GM12892 (cell line): ENCODE results near the gene FANCD2OS.
"Not testable (repeated sequence)": the region's sequence is repeated elsewhere in the genome, so short reads cannot be mapped to it uniquely, and the experiment has no call there.

Experiments
- DNase-seq: peaks from one replicate; pipeline ENCODE4 v3.0.0; 2011; ENCODE audit not compliant: insufficient read length
- FAIRE-seq: peaks from 2 replicates; lab custom pipeline; 2011; peaks lifted over from hg19 to GRCh38; lab: Jason Lieb, UNC
- POLR2A ChIP-seq: IDR thresholded peaks from 2 replicates; pipeline ENCODE4 v1.6.1; 2011; ENCODE audit warnings: low read depth, low read length, control low read depth
- POLR2AphosphoS5 ChIP-seq: IDR thresholded peaks from 2 replicates; pipeline ENCODE4 v1.6.1; 2011; ENCODE audit warnings: low read depth, low read length, control low read depth
- TAF1 ChIP-seq: IDR thresholded peaks from 2 replicates; pipeline ENCODE4 v1.6.1; 2011; ENCODE audit warnings: low read depth, mild to moderate bottlenecking, control low read depth, low read length, borderline replicate concordance

FANCD2OS gene

DNA sequence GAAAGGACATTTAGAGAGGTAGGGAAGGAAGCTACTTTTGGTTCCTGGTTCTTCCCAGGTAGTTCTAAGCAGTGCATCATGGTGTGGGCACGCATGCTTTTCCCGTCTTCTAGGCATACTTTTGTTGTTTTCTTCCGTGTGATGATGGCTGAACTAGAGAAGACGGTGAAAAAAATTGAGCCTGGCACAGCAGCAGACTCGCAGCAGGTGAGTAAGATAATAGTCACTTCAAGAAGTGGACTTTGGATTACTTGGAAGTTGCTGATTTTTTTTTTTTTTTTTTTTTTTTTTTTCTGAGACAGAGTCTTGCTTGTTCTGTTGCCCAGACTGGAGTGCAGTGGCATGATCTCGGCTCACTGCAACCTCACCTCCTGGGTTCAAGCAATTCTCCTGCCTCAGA lies 17.9 kb downstream of the FANCD2OS start:
- no peak for DNase-seq
- FAIRE-seq, result no peak
- no peak for TF ChIP-seq TAF1
- no peak for TF ChIP-seq POLR2AphosphoS5
- no peak for TF ChIP-seq POLR2A

DNA sequence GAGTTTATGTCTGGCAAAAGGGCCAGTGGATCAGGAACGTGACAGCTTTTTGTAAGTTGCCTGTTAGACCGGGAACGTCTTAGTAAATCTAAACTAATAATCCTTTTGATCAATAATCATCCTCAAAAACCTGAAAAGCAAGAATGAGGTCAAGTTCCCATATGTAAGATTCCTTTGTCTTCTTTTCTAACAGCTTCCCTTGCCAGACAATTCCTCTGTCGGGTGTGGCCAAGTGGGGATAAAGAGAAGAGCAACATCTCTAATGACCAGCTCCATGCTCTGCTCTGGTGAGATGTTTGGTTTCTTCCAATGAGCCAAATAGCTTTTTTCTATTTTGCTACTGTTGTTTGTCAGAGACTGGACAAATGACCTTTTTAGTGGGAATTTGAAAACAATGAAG lies 19.8 kb downstream of the FANCD2OS start:
- FAIRE-seq (no peak), DNase-seq (no peak)
- TF ChIP-seq TAF1, result no peak
- no peak for TF ChIP-seq POLR2AphosphoS5
- no peak for TF ChIP-seq POLR2A

DNA sequence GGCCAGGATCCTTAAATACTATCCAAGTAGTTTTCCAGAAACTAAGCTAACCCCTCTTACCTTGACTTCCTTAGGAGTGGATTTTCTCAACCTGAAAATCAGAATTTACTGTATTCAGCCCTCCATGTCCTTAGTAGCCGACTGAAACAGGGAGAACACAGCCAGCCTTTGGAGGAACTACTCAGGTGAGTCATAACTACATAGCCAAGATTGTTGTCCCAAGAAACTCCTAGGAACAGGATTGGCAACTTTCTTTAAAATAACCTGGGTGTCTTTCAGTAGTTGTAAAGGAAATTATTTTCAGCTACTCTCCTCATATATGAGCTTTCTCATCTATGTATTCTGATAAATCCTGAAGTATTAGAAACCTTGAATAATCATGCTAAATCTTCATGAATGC lies 22.3 kb downstream of the FANCD2OS start:
- FAIRE-seq, result no peak
- no peak for TF ChIP-seq POLR2AphosphoS5

DNA sequence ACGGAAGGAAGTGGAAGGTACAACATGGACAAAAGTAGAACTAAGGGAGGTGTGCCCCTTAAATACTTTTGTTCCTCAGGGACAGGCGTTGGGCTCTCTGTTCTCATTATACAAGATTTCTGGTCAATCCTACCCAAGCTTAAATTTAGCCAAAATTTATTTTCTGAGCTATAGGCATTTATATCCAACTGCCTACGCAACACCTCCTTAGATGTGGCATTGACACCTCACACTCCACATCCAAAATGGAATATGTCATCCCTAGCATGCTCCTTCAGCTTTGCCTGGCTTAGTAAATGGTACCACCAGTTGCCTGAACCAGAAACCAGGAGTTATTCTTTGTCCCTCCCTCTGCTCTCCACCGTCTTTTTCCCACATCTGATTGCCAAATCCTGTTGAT lies 26.2 kb downstream of the FANCD2OS start:
- DNase-seq, result no peak
- TF ChIP-seq POLR2AphosphoS5, result no peak
- TF ChIP-seq POLR2A, result no peak
- FAIRE-seq, result no peak

More for the DNA sequence above, 22.3 kb downstream of the FANCD2OS start:
- no peak for DNase-seq

DNA sequence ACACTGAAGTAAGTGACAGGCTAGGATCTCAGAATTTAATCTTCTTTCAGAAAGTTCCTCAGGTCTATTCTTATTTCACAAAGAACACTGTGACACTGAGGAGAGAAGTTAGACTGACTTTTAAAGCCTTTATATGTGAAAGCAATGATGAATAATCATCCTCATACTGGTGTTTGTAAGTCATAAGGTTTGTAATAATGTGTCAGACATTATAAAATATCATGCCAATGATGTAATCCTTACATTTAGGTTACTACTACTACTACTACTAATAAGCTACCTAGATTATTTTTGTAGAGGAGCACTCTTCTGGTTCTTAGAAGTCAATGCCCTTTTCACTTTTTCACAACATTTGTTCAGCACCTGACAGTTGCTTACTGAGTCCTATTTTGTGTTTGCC lies 33.4 kb downstream of the FANCD2OS start:
- DNase-seq, result no peak
- FAIRE-seq, result no peak
- TF ChIP-seq POLR2A (no peak), POLR2AphosphoS5 (no peak), TAF1 (no peak)

DNA sequence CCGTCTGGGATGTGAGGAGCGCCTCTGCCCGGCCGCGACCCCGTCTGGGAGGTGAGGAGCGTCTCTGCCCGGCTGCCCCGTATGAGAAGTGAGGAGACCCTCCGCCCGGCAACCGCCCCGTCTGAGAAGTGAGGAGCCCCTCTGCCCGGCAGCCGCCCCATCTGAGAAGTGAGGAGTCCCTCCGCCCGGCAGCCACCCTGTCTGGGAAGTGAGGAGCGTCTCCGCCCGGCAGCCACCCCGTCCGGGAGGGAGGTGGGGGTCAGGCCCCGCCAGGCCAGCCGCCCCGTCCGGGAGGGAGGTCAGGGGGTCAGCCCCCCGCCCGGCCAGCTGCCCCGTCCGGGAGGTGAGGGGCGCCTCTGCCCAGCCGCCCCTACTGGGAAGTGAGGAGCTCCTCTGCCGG lies 38.0 kb downstream of the FANCD2OS start:
- DNase-seq, FAIRE-seq: not testable (repeated sequence)

DNA sequence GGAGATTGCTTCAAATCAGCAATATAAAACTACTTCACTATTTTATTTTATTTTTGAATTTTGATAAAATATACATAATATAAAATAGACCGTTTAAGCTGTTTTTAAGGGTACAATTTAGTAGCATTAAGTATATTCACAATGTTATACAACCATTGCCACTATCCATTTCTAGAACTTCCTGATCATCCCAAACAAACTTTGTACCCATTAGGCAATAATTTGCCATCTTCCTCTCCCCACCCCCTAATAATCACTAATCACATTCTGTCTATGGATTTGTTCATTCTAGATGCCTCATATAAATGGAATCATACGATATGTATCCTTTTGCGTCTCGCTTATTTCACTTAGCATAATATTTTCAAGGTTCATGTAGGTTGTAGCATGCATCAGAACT lies 53.0 kb downstream of the FANCD2OS start:
- FAIRE-seq, result no peak

More for the DNA sequence above, 53.0 kb downstream of the FANCD2OS start:
- TF ChIP-seq TAF1 (no peak), POLR2A (no peak), POLR2AphosphoS5 (no peak)
- DNase-seq, result no peak
